HUDEP-2 (cell line): ENCODE measurements around the gene SP140.
A peak's percentile ranks its signal among the peaks of the same experiment; 100 is the strongest.
"Not testable (repeated sequence)": the region's sequence is repeated elsewhere in the genome, so short reads cannot be mapped to it uniquely, and the experiment has no call there.

ENCODE experiments used
- DNase-seq, 76 experiments: peaks; one replicate each; lab custom pipeline; 2025; ENCODE audit not compliant: unreplicated experiment in 76 of 76; lab: John Stamatoyannopoulos, UW

SP140 gene

DNA sequence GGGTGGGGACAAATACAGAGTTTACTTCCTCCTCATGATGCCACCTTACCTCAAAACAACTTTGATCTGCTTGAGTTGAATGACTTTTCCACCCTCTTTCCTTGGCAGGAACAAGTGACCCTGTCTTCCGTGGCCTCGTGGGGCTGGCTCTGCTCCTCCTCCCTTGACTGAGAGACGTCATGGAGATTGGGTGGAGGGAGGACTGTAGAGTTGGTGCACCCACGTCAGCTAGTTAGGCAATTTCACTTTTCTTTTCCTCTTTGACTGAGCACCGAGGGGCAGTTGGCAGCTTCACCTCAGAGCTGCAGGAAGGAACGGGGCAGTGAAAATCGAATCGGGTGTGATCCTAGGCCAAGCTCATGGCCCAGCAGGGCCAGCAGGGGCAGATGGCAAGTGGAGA, at the start of gene SP140:
Gene SP140 (plus strand): TSS at position 251 of the 400 bp plus-strand sequence. CDS start 109 bp downstream, at position 360.
- no peak for DNase-seq

DNA sequence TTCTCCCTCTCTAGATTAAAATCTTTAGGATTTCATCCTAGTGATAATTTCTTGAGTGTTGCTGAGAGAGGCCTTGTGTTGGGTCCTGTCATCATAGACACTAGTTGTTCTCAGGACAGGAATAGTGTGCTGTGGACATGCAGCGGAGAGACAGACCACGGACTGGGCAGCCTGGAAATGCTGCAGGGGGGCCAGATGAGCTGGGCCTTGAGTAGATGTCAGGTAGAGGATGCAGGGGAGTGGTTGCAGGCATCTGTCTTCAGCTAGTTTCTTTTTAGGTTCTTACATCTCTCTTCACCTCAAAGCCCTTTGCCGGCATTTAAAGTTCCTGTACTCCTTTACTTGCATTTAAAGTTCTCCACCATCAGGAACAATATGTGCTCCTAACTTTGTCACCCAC, 48.5 kb upstream of the SP140 start:
- DNase-seq = no peak

DNA sequence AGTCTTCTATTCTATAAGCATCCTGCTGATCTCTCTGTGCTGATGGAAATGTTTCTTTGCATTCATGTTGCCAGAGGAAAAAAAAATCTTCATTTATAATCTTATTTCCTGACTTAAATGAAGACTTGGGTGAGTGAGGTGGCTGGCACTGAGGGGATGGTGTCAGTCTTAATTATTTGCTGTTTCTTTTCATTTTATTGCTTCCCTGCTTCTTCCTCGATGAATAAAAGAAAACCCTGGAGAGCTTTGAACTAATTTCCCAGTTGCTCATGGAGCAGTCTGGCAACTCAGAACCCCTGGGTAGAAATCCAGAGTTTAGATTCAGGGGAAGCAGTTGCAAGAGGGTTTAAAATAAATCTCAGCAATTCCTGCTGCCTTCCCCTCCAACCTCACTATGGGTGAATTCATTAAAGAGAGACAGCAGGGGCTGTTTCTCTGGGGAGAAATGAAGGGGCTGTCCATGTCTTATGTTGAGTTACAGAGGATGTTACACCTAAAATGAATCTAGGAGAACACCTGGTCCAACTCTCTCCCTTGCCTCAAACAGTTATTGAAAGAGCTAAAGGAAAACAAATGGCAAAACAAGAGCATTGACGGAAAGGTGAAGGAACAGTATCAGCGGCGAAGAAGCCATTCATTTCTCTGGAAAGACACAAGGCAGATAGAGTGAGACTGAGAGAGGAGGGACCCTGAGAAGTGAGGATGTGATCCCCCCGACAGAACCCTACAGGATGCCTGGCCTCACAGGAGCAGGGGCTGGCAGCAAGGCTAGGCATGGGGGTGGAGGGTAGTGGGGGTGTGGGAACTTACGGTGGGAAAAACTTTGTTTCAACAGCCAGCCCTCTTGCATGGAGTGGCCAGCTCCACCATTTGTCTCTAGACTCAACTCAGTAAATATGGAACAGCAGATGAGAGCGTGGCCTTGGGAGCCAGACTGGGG, 46.7 kb upstream of the SP140 start:
- DNase-seq = no peak

DNA sequence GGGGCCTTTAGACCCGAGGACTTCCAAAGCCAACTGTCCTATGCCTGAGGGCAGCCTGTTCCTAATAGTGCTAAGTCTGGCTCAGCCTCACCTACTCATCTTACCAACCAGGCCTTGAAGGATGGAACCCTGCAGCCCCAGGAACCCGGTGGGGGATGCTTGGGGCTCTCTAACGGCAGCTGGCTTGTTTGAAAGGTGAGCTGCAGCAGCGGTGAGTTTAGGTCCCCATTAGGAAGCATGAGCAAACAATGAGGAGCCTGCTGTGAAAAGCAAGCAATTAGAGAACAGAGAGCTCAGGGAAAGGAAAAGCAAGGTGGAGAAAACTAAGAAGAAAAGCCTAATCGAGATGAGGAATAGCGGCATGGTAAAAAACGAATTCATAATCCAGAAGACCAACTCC, 45.6 kb upstream of the SP140 start:
- no peak for DNase-seq

DNA sequence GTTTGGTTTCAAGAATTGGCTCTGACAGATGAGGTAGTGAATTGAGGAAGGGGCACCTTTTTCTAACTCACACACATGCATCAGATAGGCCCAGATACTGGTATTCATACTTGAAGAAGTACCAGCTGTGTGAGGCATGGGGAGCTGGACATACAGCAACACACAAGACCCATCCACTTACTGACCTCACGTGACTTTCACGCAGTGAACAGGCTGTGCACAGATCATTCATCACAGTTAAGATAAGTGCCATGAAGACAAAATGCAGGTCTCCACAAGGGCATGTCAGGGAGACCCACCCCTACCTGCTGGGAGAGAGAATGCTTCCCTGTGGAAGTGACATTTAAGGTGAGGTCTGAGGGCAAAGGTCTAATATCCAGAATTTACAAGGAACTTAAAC, 44.3 kb upstream of the SP140 start:
- no peak for DNase-seq

DNA sequence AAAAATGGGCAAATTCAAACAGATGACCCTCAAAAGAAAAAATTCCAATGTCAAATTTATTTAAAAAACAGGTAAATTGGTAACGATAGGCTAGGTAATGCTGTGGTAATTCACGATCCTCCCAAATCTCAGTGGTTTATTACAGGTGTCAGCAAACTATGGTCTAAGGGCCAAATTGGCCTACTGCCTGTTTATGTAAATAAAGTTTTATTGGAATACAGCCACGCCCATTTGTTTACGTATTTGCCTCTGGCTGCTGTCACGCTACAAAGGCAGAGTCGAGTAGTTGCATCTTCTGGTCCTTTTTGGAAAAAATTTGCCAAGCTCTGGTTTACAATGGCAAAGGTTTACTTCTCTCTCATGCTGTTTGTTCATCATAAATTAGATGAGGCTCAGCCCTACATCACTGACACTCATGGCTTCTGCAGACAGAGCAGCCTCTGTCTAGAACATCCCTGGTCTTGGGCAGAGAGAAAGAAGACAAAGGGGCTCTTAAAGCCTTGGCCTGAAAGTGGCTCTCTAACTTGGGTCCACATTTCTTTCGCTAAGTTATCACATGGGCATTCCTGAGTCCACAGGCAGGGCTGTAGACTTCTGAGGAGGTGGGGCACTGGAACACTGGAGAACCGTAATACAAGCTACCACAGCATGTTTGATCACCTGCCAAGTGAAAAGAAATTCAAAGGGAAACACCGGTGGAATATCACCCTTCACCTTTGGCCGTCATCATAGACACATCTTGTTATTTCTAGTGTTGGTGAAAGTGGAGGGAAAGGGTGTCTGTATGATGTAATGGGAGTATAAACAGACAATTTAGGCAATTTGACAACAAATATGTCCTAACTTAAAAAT, 40.6 kb upstream of the SP140 start:
- no peak for DNase-seq

DNA sequence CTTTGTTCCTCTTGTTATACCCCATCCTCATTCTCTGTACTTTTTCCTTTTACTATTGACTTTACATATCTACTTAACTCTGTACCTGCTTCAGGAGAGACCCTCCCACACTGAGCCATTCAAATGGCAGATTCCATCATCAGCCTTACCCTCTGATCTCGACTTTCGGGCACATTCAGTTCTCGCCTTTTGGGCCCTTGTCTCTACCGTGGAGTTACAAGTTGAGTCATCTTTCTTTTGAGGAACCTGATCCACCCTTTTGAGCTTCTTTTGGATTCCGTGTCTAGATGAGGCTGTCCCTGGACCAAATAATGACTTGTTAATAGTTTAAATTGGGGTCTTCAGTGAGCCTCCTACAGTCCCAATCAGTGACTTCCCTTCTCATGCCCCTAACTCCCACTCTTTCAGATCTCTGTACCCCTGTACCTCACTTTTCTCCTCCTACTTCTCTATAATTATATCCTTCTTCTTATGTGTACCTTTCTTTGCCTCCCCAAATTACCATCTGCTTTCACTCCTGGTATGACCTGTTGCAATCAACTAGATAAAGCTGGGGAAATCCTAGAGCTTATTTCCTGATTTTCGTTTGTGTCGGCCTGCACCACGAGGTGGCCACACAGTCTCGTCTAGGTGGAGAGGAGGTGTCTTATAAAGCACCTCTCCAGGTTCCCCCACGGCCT, 23.0 kb upstream of the SP140 start:
- no peak for DNase-seq

DNA sequence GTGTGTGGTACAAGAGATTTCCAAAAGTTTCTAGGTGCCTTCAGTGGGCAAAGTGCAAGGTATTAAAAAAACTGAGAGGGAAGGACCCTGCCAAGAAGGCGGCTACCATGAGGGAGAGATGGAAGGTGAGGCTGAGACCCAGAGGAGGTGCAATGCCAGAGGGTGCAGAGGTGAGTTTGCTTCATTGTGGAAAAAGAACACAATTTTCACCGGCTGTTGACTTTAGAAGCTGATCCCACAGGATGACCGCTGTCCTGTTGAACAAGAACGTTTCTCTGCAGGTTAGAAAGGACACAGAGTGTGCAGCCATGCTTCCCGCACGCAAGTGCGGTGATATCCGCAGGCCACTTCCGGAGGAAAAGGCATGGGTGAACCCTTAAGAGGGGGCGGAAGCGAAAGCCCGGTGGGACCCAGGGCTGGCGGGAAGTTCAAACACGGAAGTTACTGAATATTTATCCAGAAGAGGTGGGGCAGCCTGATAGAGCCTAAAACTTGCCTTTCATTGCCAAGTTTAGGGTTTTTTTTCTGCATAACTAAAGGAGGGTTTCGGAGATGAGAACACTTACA, 22.3 kb upstream of the SP140 start:
- no peak for DNase-seq

DNA sequence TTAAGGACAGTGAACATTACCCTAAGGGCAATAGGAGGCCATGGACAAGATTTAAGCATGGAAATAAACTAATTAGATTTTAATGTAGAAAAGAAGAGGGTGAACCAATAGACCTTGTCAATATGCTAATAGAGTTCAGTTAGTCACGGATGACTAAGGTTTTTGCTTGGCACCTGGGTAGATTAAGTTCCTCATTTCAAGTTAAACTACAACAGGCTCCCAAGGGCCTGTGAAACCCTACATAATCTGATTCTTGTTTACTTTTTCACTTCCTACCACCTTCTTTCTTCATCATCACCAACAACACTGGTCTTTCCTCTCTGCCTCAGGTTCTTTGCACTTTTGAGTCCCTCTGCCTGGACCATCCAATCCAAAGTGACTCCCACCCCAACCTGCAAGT, 20.5 kb upstream of the SP140 start:
- no peak for DNase-seq

DNA sequence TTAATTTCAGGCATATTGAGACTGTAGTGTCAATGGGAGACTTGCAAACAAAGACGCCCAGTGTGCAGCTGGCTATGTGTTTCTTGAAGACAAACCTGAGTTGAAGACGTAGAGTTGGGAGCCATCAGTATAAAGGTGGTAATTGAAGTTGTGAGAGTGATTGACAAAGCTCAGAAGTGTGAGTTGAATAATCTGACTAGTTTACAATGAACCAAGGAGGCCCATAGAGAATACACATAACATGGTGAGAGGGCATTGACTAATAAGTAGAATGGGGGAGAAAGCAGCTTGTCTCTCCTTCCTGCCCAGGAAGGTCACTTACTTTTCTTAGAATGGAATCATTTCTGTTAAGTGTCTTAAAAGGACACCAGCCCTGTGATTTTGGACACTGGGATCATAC, 19.8 kb upstream of the SP140 start:
- no peak for DNase-seq

DNA sequence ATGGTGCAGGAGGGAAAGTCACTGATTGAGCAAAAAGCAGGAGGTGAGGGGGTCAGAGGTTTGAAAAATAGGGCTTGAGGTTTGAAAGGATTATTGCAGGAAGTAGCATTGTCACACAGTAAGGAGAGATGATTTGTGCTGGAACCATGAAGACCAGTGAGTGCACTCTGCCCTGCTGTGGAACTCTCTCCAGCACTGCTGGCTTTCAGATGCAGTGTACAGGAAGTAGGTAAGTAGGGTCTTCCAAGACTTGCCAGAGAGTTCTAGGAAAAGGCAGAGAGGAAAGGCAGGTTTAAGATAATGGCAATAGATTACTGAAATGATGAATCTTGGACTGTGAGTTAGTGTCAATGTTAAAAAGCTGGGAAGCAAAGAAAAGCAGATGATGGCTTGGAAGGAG, 17.0 kb upstream of the SP140 start:
- no peak for DNase-seq

DNA sequence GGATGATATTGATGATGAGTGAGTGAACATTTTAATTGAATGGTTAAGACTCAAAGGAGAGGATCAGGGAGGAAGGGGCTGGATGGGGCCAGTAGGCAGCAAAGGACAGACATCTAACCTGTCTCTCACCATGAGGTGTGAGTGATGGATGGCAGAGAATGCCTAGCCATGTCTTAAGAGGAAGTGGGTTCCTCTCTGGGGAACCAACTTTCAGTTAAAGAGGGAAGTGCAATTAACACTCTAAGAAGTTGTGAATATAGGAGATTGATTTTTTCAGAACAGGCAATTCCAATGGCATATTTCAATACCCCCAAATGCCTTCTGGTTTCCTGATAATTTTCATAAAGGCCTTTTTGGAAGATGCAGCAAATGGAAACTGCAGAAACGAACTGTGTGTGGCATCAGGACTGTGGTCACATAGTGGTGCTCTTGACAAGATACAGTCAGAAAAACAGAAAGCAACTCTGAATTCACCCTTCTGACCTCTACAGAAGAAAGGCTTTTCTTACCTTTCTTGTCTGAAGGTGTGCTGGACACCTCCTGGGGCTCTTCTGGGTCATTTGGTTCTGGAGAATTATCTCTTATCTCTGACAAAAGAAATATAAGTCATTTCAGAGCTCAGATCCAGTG, 16.0 kb upstream of the SP140 start:
- DNase-seq = no peak

DNA sequence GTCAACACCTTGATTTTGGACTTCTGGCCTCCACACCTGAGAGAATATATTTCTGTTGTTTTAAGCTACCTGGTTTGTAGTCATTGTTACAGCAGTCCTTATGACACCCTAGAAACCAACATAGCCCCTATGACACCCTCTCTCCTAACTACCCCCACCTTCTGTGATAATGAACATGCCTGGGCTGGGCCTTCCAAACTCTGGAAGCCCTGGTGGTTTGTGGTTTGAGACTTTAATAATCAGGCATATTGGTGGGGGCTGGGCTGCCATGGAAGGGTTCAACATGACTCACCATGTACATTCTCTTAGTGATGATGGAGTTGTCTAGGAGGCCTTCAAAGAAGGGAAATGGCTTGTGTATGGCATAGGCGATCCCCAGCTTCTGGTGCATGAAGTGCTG, 9.0 kb upstream of the SP140 start:
- no peak for DNase-seq

DNA sequence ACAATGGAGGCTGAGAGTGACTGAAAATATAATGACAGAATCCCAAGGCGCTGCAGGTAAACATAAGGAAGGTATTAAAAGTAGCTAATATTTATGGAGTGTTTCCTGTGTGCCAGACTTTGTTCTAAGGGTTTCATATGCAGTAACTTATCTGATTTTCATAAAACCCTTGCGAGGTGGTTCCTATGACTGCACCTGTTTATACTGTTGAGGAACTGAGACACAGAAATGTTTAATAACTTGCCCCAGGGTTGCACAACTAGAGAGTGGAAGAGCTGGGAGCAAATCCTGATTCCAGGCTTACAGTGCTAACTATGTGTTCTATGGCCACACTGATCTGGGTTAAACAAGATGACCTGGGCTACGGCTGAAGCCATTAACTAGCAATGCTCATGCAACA, 8.1 kb upstream of the SP140 start:
- no peak for DNase-seq

DNA sequence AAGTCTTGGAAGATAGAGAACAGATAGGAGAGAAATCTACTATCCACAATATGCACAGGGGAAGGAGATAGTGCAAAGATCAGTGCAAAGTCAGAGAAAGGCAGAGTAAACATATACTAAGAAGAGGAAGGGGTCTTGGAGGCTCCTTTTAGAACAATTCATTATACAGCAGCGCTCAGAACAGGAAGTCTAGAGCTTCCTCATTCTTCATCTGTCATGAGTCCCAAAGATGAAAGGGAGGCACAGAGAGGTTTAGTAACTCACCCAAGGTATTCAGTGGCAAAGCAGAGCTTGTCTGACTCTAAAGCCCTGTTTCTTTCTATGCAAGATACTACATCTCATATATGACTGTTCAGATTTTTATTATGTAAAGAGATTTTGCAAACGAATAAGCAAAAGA, 7.1 kb upstream of the SP140 start:
- DNase-seq = no peak

DNA sequence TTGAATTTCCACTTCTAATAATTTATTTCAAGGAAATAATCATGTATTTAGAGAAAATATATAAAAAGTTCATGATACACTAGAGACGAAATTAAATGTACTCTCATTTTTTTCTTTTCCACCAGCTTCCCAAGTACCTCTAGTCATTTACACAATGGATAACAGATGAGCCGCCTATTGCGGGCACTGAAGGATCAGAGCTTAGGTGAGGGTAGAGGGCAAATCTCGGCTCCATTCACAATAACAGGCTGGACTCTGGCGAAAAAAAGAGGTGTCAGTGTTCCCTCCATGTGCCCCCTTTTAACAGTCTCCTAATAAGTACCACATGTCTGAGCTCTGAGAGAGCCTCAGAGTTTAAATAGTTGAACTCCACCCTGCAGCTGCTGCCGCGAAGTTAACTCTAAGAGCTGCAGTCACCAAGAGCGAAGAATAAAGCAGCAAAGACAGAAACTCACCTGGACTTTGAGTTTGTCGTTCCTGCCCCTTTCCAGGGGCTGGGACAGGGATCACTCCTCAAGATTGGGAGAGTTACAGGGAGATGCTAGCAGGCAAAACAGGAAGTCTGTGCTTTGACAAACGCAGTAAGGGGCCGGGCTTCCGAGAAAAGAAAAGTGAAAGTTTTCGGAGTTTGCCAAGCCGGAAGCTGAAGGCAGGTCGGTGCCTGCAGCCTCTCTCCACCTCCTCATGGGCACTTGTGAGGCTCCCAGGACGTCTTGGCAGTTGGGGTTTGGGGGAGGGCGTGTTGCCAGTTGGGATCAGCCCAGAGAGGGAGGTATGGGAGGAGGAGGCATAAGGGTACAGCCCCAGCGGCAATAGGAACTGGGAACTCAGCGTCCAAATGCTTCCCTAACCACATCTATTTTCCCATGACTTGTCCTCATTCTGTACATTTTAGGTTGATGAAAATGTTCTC, 5.9 kb upstream of the SP140 start, which contains the start of gene SP110:
Gene SP110 (minus strand): TSS at position 566 of the 913 bp plus-strand sequence. CDS start 3,057 bp downstream, outside the sequence.
- peak in 75 of 76 experiments; percentile 8 to 86 (median 67) for DNase-seq

DNA sequence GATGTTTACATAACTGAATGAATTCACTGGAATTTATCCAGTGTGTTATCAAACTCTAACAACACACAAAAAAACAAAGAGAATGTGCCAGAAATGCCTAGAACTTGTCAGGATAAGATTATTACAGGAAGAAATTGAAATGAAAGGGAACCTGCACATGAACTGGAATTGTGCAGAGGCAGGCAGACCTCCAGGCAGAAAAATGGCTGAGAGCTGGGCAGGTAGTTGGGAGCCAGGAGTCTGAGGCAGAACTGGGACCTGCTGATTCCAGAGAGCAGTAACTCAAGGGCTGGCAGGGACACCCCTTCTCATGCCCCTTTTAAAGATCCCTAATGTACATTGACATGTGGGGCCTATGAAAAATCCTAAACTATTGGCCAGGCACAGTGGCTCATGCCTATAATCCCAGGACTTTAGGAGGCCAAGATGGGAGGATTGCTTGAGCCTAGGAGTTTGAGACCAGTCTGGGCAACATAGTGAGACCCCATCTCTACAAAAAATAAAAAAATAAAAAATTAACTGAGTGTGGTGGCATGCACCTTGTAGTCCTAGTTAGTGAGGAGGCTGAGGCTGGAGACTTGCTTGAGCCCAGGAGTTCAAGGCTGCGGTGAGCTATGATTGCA, 5.1 kb upstream of the SP140 start:
- DNase-seq = peak in 2 of 76 experiments; percentile 0 to 1

DNA sequence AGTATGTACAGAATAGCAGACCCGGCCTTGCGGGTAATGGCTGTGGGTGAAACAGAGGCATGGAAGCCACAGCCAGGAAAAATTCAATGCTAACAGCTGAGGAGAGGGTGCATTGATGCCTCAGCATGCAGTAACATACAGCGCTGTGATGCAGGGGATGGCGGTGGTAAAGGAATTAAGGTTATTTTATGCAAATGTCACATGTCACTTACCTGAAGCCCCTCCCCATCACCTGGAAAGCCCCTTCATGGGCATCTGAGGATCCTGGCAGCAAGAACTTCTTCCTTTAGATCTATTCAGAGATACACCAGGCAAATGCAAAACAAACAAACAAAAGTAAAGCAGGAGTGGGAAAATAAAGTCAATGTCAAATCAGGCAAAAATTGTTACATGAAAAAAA, 4.0 kb upstream of the SP140 start:
- no peak for DNase-seq

DNA sequence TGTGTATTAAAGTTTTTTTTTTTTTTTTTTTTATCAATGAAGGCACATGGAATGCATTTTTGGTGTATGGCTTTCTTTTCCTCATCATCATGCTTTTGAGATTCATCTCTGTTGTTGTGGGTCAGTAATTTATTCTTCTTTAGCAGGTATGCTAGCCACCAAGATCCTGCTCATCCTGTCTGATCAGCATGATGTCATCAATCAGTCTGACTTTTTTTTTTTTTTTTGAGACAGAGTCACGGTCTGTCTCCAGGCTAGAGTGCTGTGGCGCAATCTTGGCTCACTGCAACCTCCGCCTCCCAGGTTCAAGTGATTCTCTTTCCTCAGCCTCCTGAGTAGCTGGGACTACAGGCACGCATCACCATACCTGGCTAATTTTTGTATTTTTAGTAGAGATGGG, 2.7 kb upstream of the SP140 start:
- not testable (repeated sequence) for DNase-seq
